Activated CD4-positive, alpha-beta T cell treated with anti-CD3 and anti-CD28 coated beads for 36 hours (primary cell): ENCODE results near the gene MS4A1. TPM values are rescaled to one million over a fixed set of nuclear protein-coding genes. Genes with fewer than 3 reads are reported as not detected.

Experiments
- total RNA-seq, 2 experiments: library from RNA; stranded (reverse); gene quantifications; one replicate each; pipeline ENCODE4 v1.2.3, GENCODE V29; 2021

The MS4A1 gene
- total RNA-seq, 2 experiments from 2014 or later: not detected

Other genes with a start within 250 kb of the MS4A1 start
- not detected for gene MS4A4E, start 212.7 kb upstream of the MS4A1 start, total RNA-seq
- gene MS4A4A, start 175.2 kb upstream of the MS4A1 start, total RNA-seq: not detected
- gene MS4A6E, start 128.6 kb upstream of the MS4A1 start, total RNA-seq: not detected
- gene MS4A7, start 77.3 kb upstream of the MS4A1 start, total RNA-seq: not detected
- not detected for gene MS4A14, start 59.4 kb upstream of the MS4A1 start, total RNA-seq
- gene MS4A5, start 26.3 kb upstream of the MS4A1 start, total RNA-seq: not detected
- gene MS4A12, start 36.9 kb downstream of the MS4A1 start, total RNA-seq: not detected
- not detected for gene MS4A13, start 59.5 kb downstream of the MS4A1 start, total RNA-seq
- gene MS4A8, start 243.8 kb downstream of the MS4A1 start, total RNA-seq: not detected